ENCODE data around the gene TLR2. TPM values are rescaled to one million over a fixed set of nuclear protein-coding genes. Genes with fewer than 3 reads are reported as not detected.

Gene TLR2
- total RNA-seq, result 0.44 and 1.2 TPM in 2 replicates

- peak; percentile 21 to 27 for DNase-seq (ENCODE audit: low read depth in 2 of 2)
These were observed at the start of gene TLR2 for GRCh38 chr4:153684182-153684970. Gene TLR2, plus strand, starts transcription at chr4:153684280. Its CDS starts 18,628 bp downstream, at chr4:153702908.

- peak; percentile 30 to 46 for DNase-seq (ENCODE audit: low read depth in 2 of 2)
These were observed 49.2 kb upstream of the TLR2 start for GRCh38 chr4:153634738-153635353.

- no peak for DNase-seq (ENCODE audit: low read depth in 2 of 2)
These were observed 48.2 kb upstream of the TLR2 start for GRCh38 chr4:153635846-153636245.

GRCh38 chr4:153637201-153637600 is 46.9 kb upstream of the TLR2 start:
- no peak for DNase-seq (ENCODE audit: low read depth in 2 of 2)

- no peak for DNase-seq (ENCODE audit: low read depth in 2 of 2)
These were observed 46.1 kb upstream of the TLR2 start for GRCh38 chr4:153638011-153638410.

- no peak for DNase-seq (ENCODE audit: low read depth in 2 of 2)
These were observed 45.1 kb upstream of the TLR2 start for GRCh38 chr4:153638999-153639398.

GRCh38 chr4:153639833-153640802 is 44.0 kb upstream of the TLR2 start:
- no peak for DNase-seq (ENCODE audit: low read depth in 2 of 2)

GRCh38 chr4:153641532-153641931 is 42.5 kb upstream of the TLR2 start:
- DNase-seq (ENCODE audit: low read depth in 2 of 2), result no peak

GRCh38 chr4:153643406-153644383 is 40.4 kb upstream of the TLR2 start:
- peak; percentile 61 to 67 for DNase-seq (ENCODE audit: low read depth in 2 of 2)

- DNase-seq (ENCODE audit: low read depth in 2 of 2), result no peak
These were observed 38.9 kb upstream of the TLR2 start for GRCh38 chr4:153645183-153645582.

- no peak for DNase-seq (ENCODE audit: low read depth in 2 of 2)
These were observed 37.8 kb upstream of the TLR2 start for GRCh38 chr4:153646261-153646660.

- DNase-seq (ENCODE audit: low read depth in 2 of 2), result no peak
These were observed 37.1 kb upstream of the TLR2 start for GRCh38 chr4:153646978-153647377.

- no peak for DNase-seq (ENCODE audit: low read depth in 2 of 2)
These were observed 36.1 kb upstream of the TLR2 start for GRCh38 chr4:153647975-153648374.

GRCh38 chr4:153649572-153649991 is 34.5 kb upstream of the TLR2 start:
- DNase-seq (ENCODE audit: low read depth in 2 of 2), result peak in 1 of 2 donors; percentile 30

- no peak for DNase-seq (ENCODE audit: low read depth in 2 of 2)
These were observed 33.0 kb upstream of the TLR2 start for GRCh38 chr4:153651116-153651515.

GRCh38 chr4:153651587-153651986 is 32.5 kb upstream of the TLR2 start:
- peak in 1 of 2 donors; percentile 26 for DNase-seq (ENCODE audit: low read depth in 2 of 2)

- DNase-seq (ENCODE audit: low read depth in 2 of 2), result peak in 1 of 2 donors; percentile 41
These were observed 31.9 kb upstream of the TLR2 start for GRCh38 chr4:153652051-153652784.

- DNase-seq (ENCODE audit: low read depth in 2 of 2), result no peak
These were observed 29.0 kb upstream of the TLR2 start for GRCh38 chr4:153655002-153655541.

GRCh38 chr4:153655928-153656327 is 28.2 kb upstream of the TLR2 start:
- DNase-seq (ENCODE audit: low read depth in 2 of 2), result peak; percentile 21 to 29
